Mesenteric fat pad (tissue), 1 donor: Measurements from ENCODE around the gene OGA. TPM values are rescaled to one million over a fixed set of nuclear protein-coding genes. Genes with fewer than 3 reads are reported as not detected.

Experiments used
- DNase-seq: peaks from one replicate; pipeline ENCODE4 v3.0.0-alpha.2; 2020; ENCODE audit warnings: low spot score
- long read RNA-seq: library from polyadenylated mRNA; unstranded; transcript quantifications from one replicate; pipeline ENCODE4 v2.0.0, GENCODE V29; 2020
- total RNA-seq: library from RNA; stranded (reverse); fragmentation: NEBNext Ultra II Directional; extraction: Animal tissue kit (Norgen Biotek cat#: 25700); gene quantifications from one replicate; pipeline ENCODE4 v1.2.1, GENCODE V29; 2021
- donor health status: DM: yes; HTN: yes; CAD: no.

Gene OGA
- 92.7 TPM for total RNA-seq
- long read RNA-seq, partial matches to known transcripts, result 13 of 21 reads
- long read RNA-seq, other reads (novel, unspliced or antisense), result 6 of 21 reads

- DNase-seq, result peak; percentile 98
Observed at GRCh38 chr10:101818119-101818871, at the start of gene OGA. Gene OGA, minus strand, starts transcription at chr10:101818444. Its CDS starts 422 bp downstream, at chr10:101818022.

- no peak for DNase-seq
Observed at GRCh38 chr10:101867931-101868330, 49.7 kb upstream of the OGA start.

GRCh38 chr10:101859530-101859929 lies 41.3 kb upstream of the OGA start:
- no peak for DNase-seq

- DNase-seq, result no peak
Observed at GRCh38 chr10:101858723-101859500, 40.7 kb upstream of the OGA start.

GRCh38 chr10:101857802-101858476 lies 39.7 kb upstream of the OGA start:
- no peak for DNase-seq

- DNase-seq, result no peak
Observed at GRCh38 chr10:101856626-101857025, 38.4 kb upstream of the OGA start.

GRCh38 chr10:101851411-101852116 lies 33.3 kb upstream of the OGA start:
- peak; percentile 45 for DNase-seq

GRCh38 chr10:101850749-101851148 lies 32.5 kb upstream of the OGA start:
- no peak for DNase-seq

GRCh38 chr10:101848894-101849351 lies 30.7 kb upstream of the OGA start:
- DNase-seq, result peak; percentile 41

GRCh38 chr10:101848408-101848807 lies 30.2 kb upstream of the OGA start:
- DNase-seq, result no peak

GRCh38 chr10:101845893-101846292 lies 27.6 kb upstream of the OGA start:
- no peak for DNase-seq

GRCh38 chr10:101843032-101844021 lies 25.1 kb upstream of the OGA start, which contains the start of gene KCNIP2:
Gene KCNIP2, minus strand, starts transcription at chr10:101843800. Its CDS starts 232 bp downstream, at chr10:101843568.
- peak; percentile 83 for DNase-seq

- peak; percentile 14 for DNase-seq
Observed at GRCh38 chr10:101841826-101842225, 23.6 kb upstream of the OGA start.

GRCh38 chr10:101840741-101841453 lies 22.7 kb upstream of the OGA start:
- DNase-seq, result peak; percentile 94

- DNase-seq, result peak; percentile 67
Observed at GRCh38 chr10:101840102-101840684, 21.9 kb upstream of the OGA start.

- DNase-seq, result peak; percentile 89
Observed at GRCh38 chr10:101839416-101840063, 21.3 kb upstream of the OGA start.

- DNase-seq, result peak; percentile 11
Observed at GRCh38 chr10:101839002-101839401, 20.8 kb upstream of the OGA start.

GRCh38 chr10:101838416-101838970 lies 20.2 kb upstream of the OGA start:
- no peak for DNase-seq
